Mucosa of stomach (tissue), 1 donor: Measurements from ENCODE around the gene CD99.

Experiments
- H3K27me3 ChIP-seq: one replicate; pipeline ENCODE4 v1.7.0; 2013; ENCODE audit warnings: mild to moderate bottlenecking, low read length; ENCODE audit not compliant: control insufficient read depth, insufficient read depth
- H3K36me3 ChIP-seq: one replicate; pipeline ENCODE4 v1.7.0; 2013; ENCODE audit warnings: low read length; ENCODE audit not compliant: control insufficient read depth, insufficient read depth
- H3K4me1 ChIP-seq: one replicate; pipeline ENCODE4 v1.7.0; 2013; ENCODE audit warnings: mild to moderate bottlenecking, low read length; ENCODE audit not compliant: control insufficient read depth, insufficient read depth
- H3K4me3 ChIP-seq: one replicate; pipeline ENCODE4 v1.7.0; 2013; ENCODE audit warnings: low read length
- H3K9ac ChIP-seq: one replicate; pipeline ENCODE4 v1.7.0; 2013; ENCODE audit warnings: mild to moderate bottlenecking, low read length, moderate library complexity
- H3K9me3 ChIP-seq: one replicate; pipeline ENCODE4 v1.7.0; 2013; ENCODE audit warnings: mild to moderate bottlenecking, low read length, moderate library complexity; ENCODE audit not compliant: control insufficient read depth
- donor health status: Pancreatic carcinoma.

CD99 gene

DNA sequence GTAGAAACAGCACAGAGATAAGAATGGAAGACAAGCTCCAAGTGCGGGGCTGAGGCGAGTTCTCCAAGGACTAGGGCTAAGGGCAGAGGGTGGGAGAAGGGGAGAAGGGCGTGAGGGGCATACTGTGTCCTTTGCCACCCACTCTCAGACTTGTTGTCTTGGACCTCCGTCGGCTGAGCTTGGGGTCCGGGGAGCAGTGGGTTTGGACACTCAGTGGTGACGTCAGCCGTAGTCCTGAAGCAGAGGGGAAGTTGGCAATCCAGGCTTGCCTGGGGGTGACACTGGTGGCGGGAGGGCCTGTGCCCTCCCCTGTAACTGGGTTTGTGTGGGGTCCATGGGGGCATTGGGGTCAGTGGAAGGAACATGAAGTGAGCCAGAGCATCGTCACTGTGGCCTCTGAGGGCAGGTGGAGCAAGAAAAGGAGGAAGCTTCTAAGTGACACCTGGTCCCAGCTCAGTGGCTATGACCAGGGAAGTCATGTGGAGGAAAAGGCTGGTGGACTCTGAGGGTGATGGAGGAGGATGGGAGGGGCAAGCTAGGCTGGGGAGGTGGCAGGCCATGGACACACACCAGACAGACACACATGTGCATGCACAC lies 17.6 kb downstream of the CD99 start:
- Histone ChIP-seq H3K9me3 (no peaks in the 10 kb centered on the region), H3K4me1 (peaks cover 28% of the 10 kb centered on the region), H3K36me3 (no peaks in the 10 kb centered on the region), H3K9ac (no peak overlapping the region), H3K4me3 (no peak overlapping the region), H3K27me3 (no peaks in the 10 kb centered on the region)

DNA sequence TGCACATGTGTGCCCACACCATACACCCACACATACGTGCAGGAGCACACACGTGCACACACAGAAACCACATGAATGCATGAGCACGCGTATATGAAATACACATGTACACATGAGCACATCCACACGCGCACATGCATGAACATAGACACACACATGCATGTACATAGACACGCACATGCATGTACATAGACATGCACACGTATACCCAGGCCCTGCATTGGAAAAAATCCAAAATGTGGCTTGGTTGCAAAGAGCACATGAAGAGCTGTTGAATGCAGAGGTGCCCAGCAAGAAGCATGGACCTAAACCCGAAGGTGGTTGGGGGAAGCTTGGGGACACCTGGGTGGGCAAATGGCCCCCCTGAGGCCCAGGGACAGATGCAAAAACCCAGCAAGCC lies 18.5 kb downstream of the CD99 start:
- H3K36me3 ChIP-seq = no peaks in the 10 kb centered on the region
- H3K9me3 ChIP-seq = no peaks in the 10 kb centered on the region
- H3K9ac ChIP-seq = no peak overlapping the region
- H3K4me3 ChIP-seq = no peak overlapping the region
- H3K4me1 ChIP-seq = peaks cover 19% of the 10 kb centered on the region
- no peaks in the 10 kb centered on the region for H3K27me3 ChIP-seq

DNA sequence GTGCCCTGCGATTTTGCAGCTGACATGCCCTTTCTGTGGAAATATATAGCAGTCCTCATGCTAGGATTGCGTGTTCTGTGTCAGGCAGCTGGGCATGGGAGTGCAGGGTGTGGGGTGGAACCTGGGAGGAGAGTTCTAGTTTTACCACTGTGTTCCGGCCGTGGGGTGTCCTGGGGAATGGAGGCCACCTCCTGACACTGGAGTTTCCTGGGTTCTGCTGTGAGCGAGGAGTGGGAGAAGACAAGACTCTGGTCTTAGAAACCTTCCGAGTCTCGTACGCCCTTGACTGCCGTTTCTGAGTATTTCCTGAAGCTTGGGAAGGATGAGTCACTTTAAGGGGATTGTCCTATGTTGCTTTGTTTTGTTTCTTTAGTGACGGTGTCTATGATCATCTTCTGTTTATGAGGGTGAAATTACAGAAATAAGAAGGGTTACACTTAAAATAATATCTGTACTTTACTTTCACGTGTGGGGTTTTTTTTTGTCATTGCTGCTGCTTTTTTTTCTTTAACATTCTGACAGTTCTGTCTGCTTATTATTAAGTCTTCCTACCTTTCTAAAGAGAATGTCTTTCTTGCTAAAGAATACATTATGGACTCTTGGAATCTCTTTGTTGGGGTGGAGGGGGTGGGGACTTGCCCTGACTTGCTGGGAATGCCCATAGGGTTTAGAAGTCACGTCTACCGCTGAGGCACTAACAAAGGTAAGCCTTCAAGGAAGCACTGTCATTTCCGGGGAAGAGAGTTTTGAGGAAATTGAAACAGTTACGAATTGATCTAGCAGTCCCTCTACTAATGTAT lies 19.1 kb downstream of the CD99 start:
- Histone ChIP-seq H3K27me3 (no peaks in the 10 kb centered on the region), H3K9me3 (no peaks in the 10 kb centered on the region), H3K4me1 (peaks cover 12% of the 10 kb centered on the region), H3K36me3 (no peaks in the 10 kb centered on the region), H3K9ac (no peak overlapping the region), H3K4me3 (no peak overlapping the region)

DNA sequence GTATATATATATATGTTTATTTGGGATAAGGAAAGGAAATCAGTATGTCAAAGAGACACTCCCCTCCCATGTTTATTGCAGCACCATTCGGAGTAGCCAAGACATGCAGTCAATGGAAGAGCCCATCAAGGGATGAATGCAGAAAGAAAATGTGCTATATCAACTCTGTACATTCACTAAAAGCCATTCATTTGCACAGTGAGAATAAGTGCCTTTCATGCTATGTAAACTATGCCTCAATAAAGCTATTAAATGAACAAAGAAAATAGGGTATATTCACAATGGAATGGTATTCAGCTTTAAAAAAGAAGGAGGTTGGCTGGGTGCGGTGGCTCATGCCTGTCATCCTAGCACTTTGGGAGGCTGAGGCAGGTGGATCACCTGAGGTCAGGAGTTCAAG lies 20.3 kb downstream of the CD99 start:
- H3K9me3 ChIP-seq = no peaks in the 10 kb centered on the region
- H3K4me1 ChIP-seq = peaks cover 9% of the 10 kb centered on the region
- no peaks in the 10 kb centered on the region for H3K27me3 ChIP-seq
- no peak overlapping the region for H3K4me3 ChIP-seq
- H3K36me3 ChIP-seq = no peaks in the 10 kb centered on the region
- H3K9ac ChIP-seq = no peak overlapping the region

DNA sequence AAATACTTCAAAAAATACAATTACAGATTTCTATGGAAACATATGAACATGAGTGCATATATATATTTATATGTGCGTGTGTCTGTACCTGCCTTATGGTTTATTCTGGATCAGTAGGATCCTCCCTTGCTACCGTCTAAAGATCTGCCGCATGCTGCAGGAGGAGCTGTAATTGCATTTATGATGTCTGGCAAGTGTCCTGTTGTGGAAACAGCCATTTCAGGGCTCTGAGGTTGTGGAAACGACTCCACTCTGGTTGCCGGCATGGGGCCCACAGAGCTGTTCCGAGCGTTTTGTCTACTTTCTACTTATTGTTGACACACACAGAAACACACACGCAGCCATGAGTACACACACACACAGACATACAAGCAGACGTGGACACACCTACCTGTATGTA lies 21.3 kb downstream of the CD99 start:
- Histone ChIP-seq H3K4me1 (peaks cover 9% of the 10 kb centered on the region), H3K9ac (no peak overlapping the region), H3K36me3 (no peaks in the 10 kb centered on the region), H3K4me3 (no peak overlapping the region), H3K9me3 (no peaks in the 10 kb centered on the region), H3K27me3 (no peaks in the 10 kb centered on the region)

DNA sequence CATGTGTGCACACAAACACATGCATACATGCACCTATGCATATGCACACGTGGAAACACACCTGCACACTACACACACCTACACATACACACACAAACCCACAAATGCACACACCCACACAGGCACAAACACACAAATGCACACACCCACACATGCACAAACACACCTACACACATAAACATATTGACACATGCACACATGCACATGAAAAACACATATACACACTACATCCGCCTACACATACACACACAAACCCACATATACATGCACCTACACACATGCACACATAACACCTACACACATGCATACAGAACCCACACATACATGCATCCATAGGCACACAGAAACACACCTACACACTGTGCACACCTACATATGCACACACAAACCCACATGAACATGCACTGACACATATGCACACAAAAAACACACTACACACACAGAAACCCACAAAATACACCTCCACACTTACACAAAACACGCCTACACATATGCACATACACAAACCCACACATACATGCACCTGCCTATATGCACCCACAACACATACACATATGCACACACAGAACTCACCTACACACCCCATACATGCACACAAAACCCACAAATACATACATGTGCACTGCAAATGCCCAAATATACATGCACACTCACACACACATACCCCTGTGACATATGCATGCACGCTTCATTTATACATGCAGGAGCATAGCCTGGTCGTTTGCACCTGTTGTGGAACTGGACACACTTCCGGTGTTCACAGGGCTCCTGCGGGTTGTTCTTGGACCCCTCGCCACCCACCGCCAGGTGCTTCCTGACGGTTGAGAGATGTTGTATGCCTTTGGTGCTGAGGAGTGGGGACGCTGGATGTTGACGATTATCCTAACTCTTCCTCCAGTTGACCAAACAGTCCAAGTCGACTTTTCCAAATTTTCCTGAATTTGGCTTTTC lies 22.1 kb downstream of the CD99 start:
- Histone ChIP-seq H3K27me3 (no peaks in the 10 kb centered on the region), H3K4me3 (no peak overlapping the region), H3K9me3 (no peaks in the 10 kb centered on the region), H3K9ac (no peak overlapping the region), H3K36me3 (no peaks in the 10 kb centered on the region), H3K4me1 (peaks cover 2% of the 10 kb centered on the region)

DNA sequence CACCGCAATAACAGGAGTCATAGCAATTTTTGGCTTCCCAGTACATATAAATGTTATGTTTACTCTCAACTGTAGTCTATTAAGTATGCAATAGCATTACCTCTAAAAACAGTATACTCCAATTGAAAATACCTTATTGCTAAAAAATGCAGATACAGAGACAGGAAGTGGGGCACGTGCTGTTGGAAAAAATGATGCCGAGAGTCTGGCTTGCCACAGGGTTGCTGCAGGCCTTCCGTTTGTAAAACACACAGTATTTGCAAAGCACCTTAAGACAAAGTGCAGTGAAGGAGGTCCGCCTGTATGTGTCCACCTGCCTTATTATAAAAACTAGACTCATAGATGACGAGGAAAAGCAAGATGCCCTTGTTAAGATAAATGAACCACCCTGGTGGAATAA lies 23.5 kb downstream of the CD99 start:
- H3K36me3 ChIP-seq = peaks cover 2% of the 10 kb centered on the region
- no peaks in the 10 kb centered on the region for H3K4me1 ChIP-seq
- H3K9me3 ChIP-seq = no peaks in the 10 kb centered on the region
- H3K4me3 ChIP-seq = no peak overlapping the region
- H3K9ac ChIP-seq = no peak overlapping the region
- H3K27me3 ChIP-seq = no peaks in the 10 kb centered on the region

DNA sequence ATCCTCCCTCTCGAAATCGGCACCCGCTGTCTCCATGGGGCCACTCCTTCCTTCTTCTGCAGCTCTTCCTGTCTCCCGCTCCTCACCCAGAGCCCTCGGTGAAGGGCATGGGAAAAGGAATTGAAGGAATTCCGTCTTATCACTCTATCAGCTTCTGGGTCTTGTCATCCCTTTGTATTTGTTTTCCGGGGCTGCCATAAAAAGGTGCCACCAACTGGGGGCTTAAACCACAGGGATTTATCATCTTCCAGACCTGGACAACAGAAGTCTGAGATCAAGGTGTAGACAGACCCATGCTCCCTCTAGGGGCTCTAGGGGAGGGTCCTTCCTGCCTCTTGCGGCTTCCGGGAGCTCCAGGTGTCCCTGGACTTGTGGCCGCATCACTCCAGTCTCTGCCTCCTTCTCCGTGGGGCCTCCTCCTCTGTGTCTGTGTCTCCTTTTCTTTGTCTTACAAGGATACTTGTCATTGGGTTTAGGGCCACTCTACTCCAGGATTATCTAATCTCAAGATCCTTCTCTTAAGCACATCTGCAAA lies 24.0 kb downstream of the CD99 start:
- Histone ChIP-seq H3K4me3 (no peak overlapping the region), H3K36me3 (peaks cover 8% of the 10 kb centered on the region), H3K4me1 (no peaks in the 10 kb centered on the region), H3K9ac (no peak overlapping the region), H3K27me3 (no peaks in the 10 kb centered on the region), H3K9me3 (no peaks in the 10 kb centered on the region)

DNA sequence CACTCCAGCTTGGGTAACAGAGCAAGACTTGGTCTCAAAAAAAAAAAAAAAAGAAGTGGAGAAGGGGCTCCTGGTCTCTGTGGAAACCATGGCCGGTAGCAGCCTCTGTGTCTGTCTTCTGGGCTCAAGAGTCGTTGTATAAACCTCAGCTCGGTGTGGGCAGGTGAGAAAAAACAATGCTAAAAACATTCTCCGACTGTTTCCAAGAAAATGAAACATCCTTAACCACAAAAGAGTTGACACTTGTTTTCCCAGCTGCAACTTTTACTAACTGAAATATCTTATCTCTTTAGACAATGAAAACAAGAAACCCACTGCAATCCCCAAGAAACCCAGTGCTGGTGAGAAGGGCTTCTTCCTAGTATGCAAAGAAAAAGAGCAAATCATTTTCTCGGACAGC lies 26.2 kb downstream of the CD99 start:
- Histone ChIP-seq H3K9me3 (no peaks in the 10 kb centered on the region), H3K4me3 (no peak overlapping the region), H3K9ac (no peak overlapping the region), H3K36me3 (peaks cover 8% of the 10 kb centered on the region), H3K4me1 (no peaks in the 10 kb centered on the region), H3K27me3 (no peaks in the 10 kb centered on the region)

DNA sequence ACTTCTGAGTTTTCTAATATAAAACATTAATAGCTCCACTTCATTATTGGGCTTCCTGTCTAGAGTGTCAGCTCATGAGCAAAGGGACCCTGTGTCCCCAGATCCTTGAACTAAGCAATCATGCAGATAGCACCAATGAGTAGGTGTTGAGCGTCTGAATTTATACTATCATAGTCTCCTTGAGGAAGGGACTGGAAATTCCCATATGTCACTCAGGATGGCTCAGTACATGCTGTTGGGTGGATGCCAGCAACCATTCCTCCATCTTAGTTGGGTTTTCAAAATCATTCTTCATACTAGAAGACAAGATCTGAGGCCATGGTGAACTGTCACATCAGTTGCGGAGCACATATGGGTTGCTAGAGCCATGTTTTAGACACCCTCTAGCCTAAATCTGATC lies 27.7 kb downstream of the CD99 start:
- Histone ChIP-seq H3K9me3 (no peaks in the 10 kb centered on the region), H3K27me3 (no peaks in the 10 kb centered on the region), H3K4me3 (no peak overlapping the region), H3K9ac (no peak overlapping the region), H3K4me1 (no peaks in the 10 kb centered on the region), H3K36me3 (peaks cover 8% of the 10 kb centered on the region)

DNA sequence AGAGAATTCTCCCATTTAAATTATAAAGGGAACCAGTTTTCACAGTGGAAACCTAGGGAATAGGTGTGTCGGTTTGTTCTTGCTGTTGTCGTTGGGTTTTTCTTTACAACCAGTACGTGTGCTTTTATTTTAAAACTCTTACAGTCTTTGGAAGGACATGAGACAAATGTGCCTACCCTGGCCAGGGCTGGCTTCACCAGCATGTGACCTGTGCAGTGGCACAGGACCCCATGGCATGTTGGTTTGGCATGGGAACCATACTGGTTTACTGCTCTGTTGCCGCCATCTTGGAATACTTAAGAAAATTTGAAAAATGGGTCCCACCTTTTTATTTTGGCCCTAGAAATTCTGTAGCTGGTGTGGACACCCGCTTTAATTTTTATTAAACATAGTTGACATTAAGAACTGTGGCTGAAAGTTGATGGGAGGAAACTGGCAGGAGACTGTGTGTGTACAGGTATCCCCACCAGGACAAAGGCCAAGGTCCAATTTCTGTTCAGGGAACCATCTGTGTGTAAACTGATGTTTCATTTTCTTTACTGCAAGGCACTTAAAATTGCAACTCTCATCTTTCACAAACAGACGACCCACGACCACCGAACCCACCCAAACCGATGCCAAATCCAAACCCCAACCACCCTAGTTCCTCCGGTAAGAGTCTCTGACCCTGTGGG lies 28.8 kb downstream of the CD99 start:
- no peaks in the 10 kb centered on the region for H3K9me3 ChIP-seq
- peaks cover 8% of the 10 kb centered on the region for H3K36me3 ChIP-seq
- no peaks in the 10 kb centered on the region for H3K4me1 ChIP-seq

More for the DNA sequence above, 28.8 kb downstream of the CD99 start:
- Histone ChIP-seq H3K4me3 (no peak overlapping the region), H3K27me3 (no peaks in the 10 kb centered on the region), H3K9ac (no peak overlapping the region)
